ENCODE data around the gene JMJD6.

GRCh38 chr17:76695059-76695831 is 31.2 kb downstream of the JMJD6 start:
- TF ChIP-seq CTCF (IDR thresholded peaks at IDR 0.05): no peak
- TF ChIP-seq TCF7L2 (IDR thresholded peaks at IDR 0.05; ENCODE audit: low read depth, low read length): no peak
- no peak for TF ChIP-seq POLR2AphosphoS5 (IDR thresholded peaks at IDR 0.05; ENCODE audit: low read depth, low read length)
- no peak for TF ChIP-seq SIN3A (IDR thresholded peaks at IDR 0.05; ENCODE audit: borderline replicate concordance, insufficient read depth, low read depth, low read length)
